ENCODE measurements around the gene PRDM13. TPM values are rescaled to one million over a fixed set of nuclear protein-coding genes. Genes with fewer than 3 reads are reported as not detected.
A peak's percentile ranks its signal among the peaks of the same experiment; 100 is the strongest.
"Not testable (repeated sequence)": the region's sequence is repeated elsewhere in the genome, so short reads cannot be mapped to it uniquely, and the experiment has no call there.

The PRDM13 gene
- total RNA-seq, 2 donors from 2014 or later: not detected

GRCh38 chr6:99589907-99590493 is 16.6 kb upstream of the PRDM13 start:
- H3K9me3 ChIP-seq (ENCODE audit: control insufficient read depth, low read length, poor library complexity, severe bottlenecking): no peaks in the 10 kb centered on the region
- ATAC-seq (no peak), DNase-seq (no peak)
- peaks cover 3% of the 10 kb centered on the region for H3K36me3 Mint-ChIP-seq (ENCODE audit: low read depth)
- peak overlapping the region; percentile 70 for H3K4me3 Mint-ChIP-seq
- H3K27me3 Mint-ChIP-seq: peaks cover 62% of the 10 kb centered on the region
- no peak overlapping the region for H3K27ac Mint-ChIP-seq
- H3K4me1 Mint-ChIP-seq: peaks cover 21% of the 10 kb centered on the region

- H3K36me3 Mint-ChIP-seq (ENCODE audit: low read depth): peaks cover 3% of the 10 kb centered on the region
- no peaks in the 10 kb centered on the region for H3K9me3 ChIP-seq (ENCODE audit: control insufficient read depth, low read length, poor library complexity, severe bottlenecking)
- peak overlapping the region; percentile 70 for H3K4me3 Mint-ChIP-seq
- DNase-seq (no peak), ATAC-seq (no peak)
- no peak overlapping the region for H3K27ac Mint-ChIP-seq
- H3K4me1 Mint-ChIP-seq: peaks cover 21% of the 10 kb centered on the region
- H3K27me3 Mint-ChIP-seq: peaks cover 71% of the 10 kb centered on the region
These were observed 15.6 kb upstream of the PRDM13 start for GRCh38 chr6:99590728-99591672.

- no peak for ATAC-seq
- no peak for DNase-seq
- peaks cover 80% of the 10 kb centered on the region for H3K27me3 Mint-ChIP-seq
These were observed 14.8 kb upstream of the PRDM13 start for GRCh38 chr6:99591673-99592364.

GRCh38 chr6:99592900-99593299 is 13.7 kb upstream of the PRDM13 start:
- Mint-ChIP-seq H3K27me3 (peaks cover 90% of the 10 kb centered on the region), H3K4me1 (peaks cover 21% of the 10 kb centered on the region), H3K36me3 (ENCODE audit: low read depth) (peaks cover 3% of the 10 kb centered on the region), H3K4me3 (peak overlapping the region; percentile 21), H3K27ac (no peak overlapping the region)
- no peak for ATAC-seq
- H3K9me3 ChIP-seq (ENCODE audit: control insufficient read depth, low read length, poor library complexity, severe bottlenecking): no peaks in the 10 kb centered on the region
- no peak for DNase-seq

More at GRCh38 chr6:99591673-99592364, 14.8 kb upstream of the PRDM13 start:
- peaks cover 3% of the 10 kb centered on the region for H3K36me3 Mint-ChIP-seq (ENCODE audit: low read depth)
- H3K4me1 Mint-ChIP-seq: peaks cover 21% of the 10 kb centered on the region
- no peaks in the 10 kb centered on the region for H3K9me3 ChIP-seq (ENCODE audit: control insufficient read depth, low read length, poor library complexity, severe bottlenecking)
- peak overlapping the region; percentile 70 for H3K4me3 Mint-ChIP-seq
- H3K27ac Mint-ChIP-seq: no peak overlapping the region

- H3K4me3 Mint-ChIP-seq; ATAC-seq; H3K9me3 ChIP-seq (ENCODE audit: control insufficient read depth, low read length, poor library complexity, severe bottlenecking); H3K27ac Mint-ChIP-seq; DNase-seq; H3K36me3 Mint-ChIP-seq (ENCODE audit: low read depth): not testable (repeated sequence)
- Mint-ChIP-seq H3K4me1 (peaks cover 12% of the 10 kb centered on the region), H3K27me3 (peaks cover 94% of the 10 kb centered on the region)
These were observed 11.9 kb upstream of the PRDM13 start for GRCh38 chr6:99594696-99595095.

- DNase-seq: no peak
- Mint-ChIP-seq H3K4me3 (peak overlapping the region; percentile 81), H3K27me3 (peaks cover 85% of the 10 kb centered on the region), H3K27ac (peak overlapping the region; percentile 68), H3K36me3 (ENCODE audit: low read depth) (peaks cover 2% of the 10 kb centered on the region), H3K4me1 (peaks cover 14% of the 10 kb centered on the region)
- H3K9me3 ChIP-seq (ENCODE audit: control insufficient read depth, low read length, poor library complexity, severe bottlenecking): peaks cover 16% of the 10 kb centered on the region
- no peak for ATAC-seq
These were observed 3.9 kb upstream of the PRDM13 start for GRCh38 chr6:99602520-99603420.

- peaks cover 16% of the 10 kb centered on the region for H3K9me3 ChIP-seq (ENCODE audit: control insufficient read depth, low read length, poor library complexity, severe bottlenecking)
- no peak for DNase-seq
- peak; percentile 40 for ATAC-seq
- peak overlapping the region; percentile 68 for H3K27ac Mint-ChIP-seq
- H3K36me3 Mint-ChIP-seq (ENCODE audit: low read depth): peaks cover 2% of the 10 kb centered on the region
- peak overlapping the region; percentile 82 for H3K4me3 Mint-ChIP-seq
- peaks cover 85% of the 10 kb centered on the region for H3K27me3 Mint-ChIP-seq
- H3K4me1 Mint-ChIP-seq: peaks cover 18% of the 10 kb centered on the region
These were observed 3.0 kb upstream of the PRDM13 start for GRCh38 chr6:99603421-99604165.

GRCh38 chr6:99604166-99605073 is 2.2 kb upstream of the PRDM13 start:
- peak overlapping the region; percentile 82 for H3K4me3 Mint-ChIP-seq
- peaks cover 23% of the 10 kb centered on the region for H3K9me3 ChIP-seq (ENCODE audit: control insufficient read depth, low read length, poor library complexity, severe bottlenecking)
- no peak for DNase-seq
- no peak for ATAC-seq
- peaks cover 20% of the 10 kb centered on the region for H3K4me1 Mint-ChIP-seq
- peaks cover 85% of the 10 kb centered on the region for H3K27me3 Mint-ChIP-seq
- H3K27ac Mint-ChIP-seq: peak overlapping the region; percentile 68
- H3K36me3 Mint-ChIP-seq (ENCODE audit: low read depth): peaks cover 2% of the 10 kb centered on the region

GRCh38 chr6:99605074-99605734 is 1.4 kb upstream of the PRDM13 start:
- no peak for ATAC-seq
- peaks cover 25% of the 10 kb centered on the region for H3K9me3 ChIP-seq (ENCODE audit: control insufficient read depth, low read length, poor library complexity, severe bottlenecking)
- Mint-ChIP-seq H3K27me3 (peaks cover 82% of the 10 kb centered on the region), H3K4me1 (peaks cover 23% of the 10 kb centered on the region), H3K27ac (peak overlapping the region; percentile 68), H3K36me3 (ENCODE audit: low read depth) (no peaks in the 10 kb centered on the region), H3K4me3 (peak overlapping the region; percentile 82)
- no peak for DNase-seq

- no peaks in the 10 kb centered on the region for H3K36me3 Mint-ChIP-seq (ENCODE audit: low read depth)
- H3K27me3 Mint-ChIP-seq: peaks cover 84% of the 10 kb centered on the region
- ATAC-seq (no peak), DNase-seq (no peak)
- peak overlapping the region; percentile 61 for H3K27ac Mint-ChIP-seq
- peaks cover 25% of the 10 kb centered on the region for H3K9me3 ChIP-seq (ENCODE audit: control insufficient read depth, low read length, poor library complexity, severe bottlenecking)
- H3K4me3 Mint-ChIP-seq: no peak overlapping the region
- peaks cover 28% of the 10 kb centered on the region for H3K4me1 Mint-ChIP-seq
These were observed 550 bp upstream of the PRDM13 start for GRCh38 chr6:99605911-99606655.

Measured in T-helper 17 cell (primary cell).